Skeletal muscle tissue (tissue), 4 donors: ENCODE data around the gene RIPK4. TPM values are rescaled to one million over a fixed set of nuclear protein-coding genes. Genes with fewer than 3 reads are reported as not detected.

Source experiments
- H3K27ac ChIP-seq: one replicate; pipeline ENCODE4 v1.7.0; 2013; ENCODE audit warnings: mild to moderate bottlenecking, low read depth, low read length, inconsistent platforms
- H3K27me3 ChIP-seq, 3 donors: one replicate each; pipeline ENCODE4 v1.7.0; 2013; ENCODE audit warnings: low read length in 3 of 3; ENCODE audit not compliant: control insufficient read depth in 3 of 3, insufficient read depth in 3 of 3
- H3K36me3 ChIP-seq, 3 donors: one replicate each; pipeline ENCODE4 v1.7.0; 2013; ENCODE audit warnings: low read length in 3 of 3; ENCODE audit not compliant: control insufficient read depth in 3 of 3, insufficient read depth in 3 of 3
- H3K4me1 ChIP-seq, 3 donors: one replicate each; pipeline ENCODE4 v1.7.0; 2013; ENCODE audit warnings: low read length in 3 of 3, mild to moderate bottlenecking in 3 of 3; ENCODE audit not compliant: control insufficient read depth in 3 of 3, insufficient read depth in 3 of 3
- H3K4me3 ChIP-seq, 3 donors: one replicate each; pipeline ENCODE4 v1.7.0; 2013; ENCODE audit warnings: low read length in 3 of 3
- H3K9ac ChIP-seq, 3 donors: one replicate each; pipeline ENCODE4 v1.7.0; 2013; ENCODE audit warnings: low read length in 3 of 3, mild to moderate bottlenecking in 3 of 3, moderate library complexity in 2 of 3, low read depth in 1 of 3
- H3K9me3 ChIP-seq, 3 donors: one replicate each; pipeline ENCODE4 v1.7.0; 2013; ENCODE audit warnings: low read length in 3 of 3; ENCODE audit not compliant: control insufficient read depth in 3 of 3
- total RNA-seq: library from RNA; depleted of rRNA; stranded (reverse); fragments of >200 nt; gene quantifications from one replicate; pipeline ENCODE4 v1.2.3, GENCODE V29; 2014
- donor health status: Osteomylitis.

The RIPK4 gene
- total RNA-seq, 1 donor from 2014 or later, result under 0.01 TPM

- Histone ChIP-seq H3K4me1 (peaks cover 7 to 14% (median 9%) of the 10 kb centered on the region in 3 donors), H3K4me3 (no peak overlapping the region), H3K27me3 (no peaks in the 10 kb centered on the region), H3K27ac (no peak overlapping the region), H3K9ac (no peak overlapping the region), H3K9me3 (no peaks in the 10 kb centered on the region), H3K36me3 (peaks cover 21 to 24% (median 22%) of the 10 kb centered on the region in 3 donors)
Observed at GRCh38 chr21:41805643-41806042, 38.8 kb upstream of the RIPK4 start.

DNA sequence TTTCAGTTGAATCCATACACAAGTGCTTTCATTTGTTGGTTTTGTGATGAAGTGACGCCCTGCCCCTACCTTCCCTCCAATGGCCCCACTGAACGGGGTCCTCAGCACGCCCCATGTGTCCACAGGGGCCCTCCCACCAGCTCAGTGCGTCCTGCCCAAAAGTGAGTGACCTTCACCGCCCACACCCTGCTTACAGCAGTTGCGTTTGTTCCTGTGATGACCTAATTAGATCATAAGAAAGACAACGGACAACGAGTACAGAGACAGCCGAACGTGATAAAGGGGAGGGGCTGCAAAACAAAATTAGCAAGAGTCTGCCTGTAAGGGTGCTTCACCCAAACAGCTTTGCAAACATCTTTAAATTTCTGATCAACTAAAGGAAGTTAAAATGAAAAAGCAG is 38.2 kb upstream of the RIPK4 start:
- Histone ChIP-seq H3K27me3 (no peaks in the 10 kb centered on the region), H3K27ac (no peak overlapping the region), H3K36me3 (peaks cover 18 to 24% (median 20%) of the 10 kb centered on the region in 3 donors), H3K9ac (no peak overlapping the region), H3K4me3 (no peak overlapping the region), H3K9me3 (no peaks in the 10 kb centered on the region), H3K4me1 (peaks cover 7 to 14% (median 9%) of the 10 kb centered on the region in 3 donors)

GRCh38 chr21:41804381-41804780 is 37.5 kb upstream of the RIPK4 start:
- no peaks in the 10 kb centered on the region for H3K9me3 ChIP-seq
- no peak overlapping the region for H3K9ac ChIP-seq
- H3K27ac ChIP-seq, result no peak overlapping the region
- H3K4me3 ChIP-seq, result no peak overlapping the region
- no peaks in the 10 kb centered on the region for H3K27me3 ChIP-seq
- H3K36me3 ChIP-seq, result peaks cover 13 to 23% (median 15%) of the 10 kb centered on the region in 3 donors
- H3K4me1 ChIP-seq, result peaks cover 7 to 14% (median 9%) of the 10 kb centered on the region in 3 donors

DNA sequence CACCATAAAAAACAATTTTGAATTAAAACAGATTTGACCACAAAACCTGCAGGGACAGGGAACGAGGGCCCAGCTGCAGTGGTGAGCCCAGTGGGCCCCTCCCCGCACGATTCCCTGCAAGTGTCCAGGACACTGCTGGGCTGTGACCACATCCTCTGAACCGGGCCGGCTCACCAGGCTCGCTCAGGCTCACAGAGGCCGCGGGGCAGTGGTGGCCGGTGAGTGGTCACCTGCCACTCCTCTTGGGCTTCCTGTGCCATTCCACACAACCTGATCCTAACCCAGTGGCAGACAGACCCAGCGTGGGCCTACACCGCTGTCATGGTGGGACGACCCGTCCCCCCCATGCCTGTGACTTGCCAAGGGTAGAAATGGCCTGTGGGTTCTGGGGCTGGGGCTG is 36.5 kb upstream of the RIPK4 start:
- Histone ChIP-seq H3K36me3 (peaks cover 13 to 27% (median 16%) of the 10 kb centered on the region in 3 donors), H3K4me1 (peaks cover 7 to 14% (median 9%) of the 10 kb centered on the region in 3 donors), H3K9me3 (no peaks in the 10 kb centered on the region), H3K27ac (no peak overlapping the region), H3K27me3 (no peaks in the 10 kb centered on the region), H3K9ac (no peak overlapping the region), H3K4me3 (no peak overlapping the region)

GRCh38 chr21:41802684-41803083 is 35.8 kb upstream of the RIPK4 start:
- H3K27ac ChIP-seq, result no peak overlapping the region
- H3K27me3 ChIP-seq, result no peaks in the 10 kb centered on the region
- peaks cover 13 to 31% (median 21%) of the 10 kb centered on the region in 3 donors for H3K36me3 ChIP-seq
- no peaks in the 10 kb centered on the region for H3K9me3 ChIP-seq
- H3K4me3 ChIP-seq, result peak overlapping the region; percentile 6 to 42 (median 10)
- H3K4me1 ChIP-seq, result peaks cover 7 to 14% (median 9%) of the 10 kb centered on the region in 3 donors
- H3K9ac ChIP-seq, result peak overlapping the region in 2 of 3 donors; percentile 43 to 47

DNA sequence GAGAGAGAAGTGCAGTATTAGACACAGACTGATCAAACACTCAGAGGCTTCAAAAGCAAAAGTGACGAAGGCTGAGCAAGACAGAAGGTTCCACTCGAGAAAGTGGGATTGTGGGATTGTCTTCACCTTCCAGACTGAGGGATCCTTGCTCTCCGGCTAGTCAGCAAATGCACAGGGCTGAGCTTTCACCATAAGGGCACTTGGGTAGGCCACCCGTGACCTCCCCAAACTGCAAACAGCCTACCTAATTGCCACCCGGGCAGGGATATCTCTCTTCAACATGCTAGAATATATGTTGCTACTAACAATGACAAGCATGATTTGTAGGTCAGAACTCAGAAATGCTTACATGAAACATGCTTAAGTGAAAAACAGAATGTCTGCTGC is 35.3 kb upstream of the RIPK4 start:
- Histone ChIP-seq H3K36me3 (peaks cover 13 to 31% (median 21%) of the 10 kb centered on the region in 3 donors), H3K27me3 (no peaks in the 10 kb centered on the region), H3K4me3 (peak overlapping the region in 1 of 3 donors; percentile 10), H3K27ac (no peak overlapping the region), H3K9ac (no peak overlapping the region), H3K9me3 (no peaks in the 10 kb centered on the region), H3K4me1 (peaks cover 7 to 14% (median 9%) of the 10 kb centered on the region in 3 donors)

DNA sequence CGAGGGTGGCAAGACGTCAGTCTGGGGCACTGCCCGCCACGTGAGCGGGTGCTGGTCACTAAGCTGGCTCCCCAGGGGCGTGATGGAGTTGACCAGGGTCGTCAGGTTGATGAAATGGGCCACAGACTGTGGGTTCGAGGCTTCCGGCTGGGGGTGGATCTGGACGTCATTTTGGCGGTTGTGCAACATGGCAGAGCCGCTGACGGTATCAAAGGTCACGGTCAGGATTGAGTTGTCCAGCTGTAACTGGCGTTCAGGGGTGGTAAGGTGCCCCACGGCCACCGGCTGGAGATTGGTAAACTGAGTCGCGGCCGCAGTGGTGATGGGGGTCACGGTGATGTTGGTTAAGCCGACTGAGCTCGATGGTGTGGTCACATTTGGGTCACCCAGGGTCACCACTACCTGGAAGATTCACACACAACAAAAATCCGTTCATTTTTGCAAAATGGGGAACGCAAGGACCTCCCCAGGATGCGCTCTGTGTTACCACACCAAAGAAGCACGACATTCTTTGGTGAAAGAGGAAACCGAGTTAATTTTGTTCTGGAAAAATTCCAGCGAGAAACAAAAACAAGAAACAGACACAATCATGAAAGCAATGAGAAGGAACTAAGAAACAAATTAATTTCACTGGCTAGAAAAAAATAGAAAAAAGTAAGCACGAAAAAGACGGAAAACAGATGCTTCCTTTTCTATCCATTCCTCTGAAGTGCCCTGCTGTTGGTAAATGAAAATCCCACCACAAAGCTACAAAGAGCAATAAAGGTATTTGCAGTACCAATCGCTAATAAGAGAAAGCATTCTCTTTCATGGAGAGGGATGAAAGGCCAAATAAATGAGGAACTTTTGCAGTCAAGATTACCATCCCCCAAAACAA is 34.7 kb upstream of the RIPK4 start:
- H3K9me3 ChIP-seq, result no peaks in the 10 kb centered on the region
- H3K4me3 ChIP-seq, result no peak overlapping the region
- peaks cover 7 to 14% (median 9%) of the 10 kb centered on the region in 3 donors for H3K4me1 ChIP-seq
- H3K36me3 ChIP-seq, result peaks cover 13 to 31% (median 21%) of the 10 kb centered on the region in 3 donors
- H3K27ac ChIP-seq, result no peak overlapping the region
- no peaks in the 10 kb centered on the region for H3K27me3 ChIP-seq
- no peak overlapping the region for H3K9ac ChIP-seq

GRCh38 chr21:41800425-41801320 is 33.8 kb upstream of the RIPK4 start:
- Histone ChIP-seq H3K4me1 (peaks cover 7 to 14% (median 9%) of the 10 kb centered on the region in 3 donors), H3K27me3 (no peaks in the 10 kb centered on the region), H3K4me3 (no peak overlapping the region), H3K36me3 (peaks cover 13 to 31% (median 21%) of the 10 kb centered on the region in 3 donors), H3K9me3 (no peaks in the 10 kb centered on the region), H3K9ac (no peak overlapping the region), H3K27ac (no peak overlapping the region)

DNA sequence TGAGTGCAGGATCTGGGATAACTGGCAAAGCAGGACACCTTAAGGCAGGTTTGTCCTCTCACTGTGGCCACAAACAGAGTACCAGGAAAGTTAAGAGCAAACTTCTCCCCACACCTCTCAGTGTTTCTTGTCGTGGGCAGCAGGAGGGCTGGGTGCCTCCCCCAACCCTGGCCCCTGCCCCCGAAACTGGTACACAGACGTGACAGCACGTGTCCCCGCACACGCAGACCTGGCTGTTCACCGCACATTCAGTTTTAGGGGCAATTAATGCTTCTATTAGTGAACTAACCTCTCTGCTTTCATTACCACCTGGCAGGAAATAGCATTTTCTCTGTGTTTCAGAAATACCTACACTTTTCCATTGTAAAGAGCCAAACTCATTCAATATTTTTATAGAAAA is 32.9 kb upstream of the RIPK4 start:
- no peaks in the 10 kb centered on the region for H3K9me3 ChIP-seq
- H3K27ac ChIP-seq, result no peak overlapping the region
- H3K27me3 ChIP-seq, result no peaks in the 10 kb centered on the region
- H3K36me3 ChIP-seq, result peaks cover 13 to 31% (median 21%) of the 10 kb centered on the region in 3 donors
- H3K4me1 ChIP-seq, result peaks cover 7 to 14% (median 9%) of the 10 kb centered on the region in 3 donors
- no peak overlapping the region for H3K4me3 ChIP-seq
- no peak overlapping the region for H3K9ac ChIP-seq
